ENCODE measurements around the gene PAX5.

PAX5 gene

DNA sequence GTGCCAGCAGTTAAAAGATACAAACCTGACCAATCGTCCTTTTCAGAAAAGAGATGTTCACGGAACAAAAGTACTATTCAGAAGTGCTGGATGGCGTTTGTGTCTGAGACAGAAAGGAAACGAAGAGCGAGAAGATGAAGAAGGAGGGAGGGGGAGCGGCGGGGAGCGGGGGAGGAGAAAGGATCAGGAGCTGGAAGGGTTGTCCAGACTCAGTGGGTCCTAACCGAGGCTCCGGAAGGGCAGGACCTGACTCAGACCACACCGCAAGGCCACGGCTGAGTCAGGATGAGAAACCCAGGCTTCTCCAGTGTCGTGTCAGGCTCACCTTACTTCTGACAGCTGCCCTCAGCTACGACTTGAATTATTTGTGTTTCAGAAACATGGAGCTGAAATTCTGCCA lies 46.2 kb downstream of the PAX5 start:
- DNase-seq (ENCODE audit: low spot score): peak; percentile 59

DNA sequence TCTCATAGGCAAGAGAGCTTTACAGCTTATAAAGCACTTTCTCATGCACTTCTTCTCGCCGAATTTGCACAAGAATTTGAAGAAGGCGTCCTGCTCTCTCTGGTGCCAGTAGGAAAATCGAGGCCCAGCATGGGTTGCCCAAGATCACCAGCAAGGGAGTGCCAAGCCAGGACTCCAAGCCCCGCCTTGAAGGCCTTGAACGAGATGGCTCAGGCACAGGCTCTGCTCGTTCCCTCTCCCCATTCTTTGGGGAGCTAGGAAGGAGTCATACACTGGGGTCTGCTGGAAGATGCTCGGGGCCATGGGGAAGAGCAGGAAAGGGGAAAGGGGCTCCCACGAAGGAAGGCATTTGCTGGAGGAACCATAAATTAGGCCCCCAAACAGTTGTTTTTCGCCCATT lies 46.7 kb downstream of the PAX5 start:
- no peak for DNase-seq (ENCODE audit: low spot score)

DNA sequence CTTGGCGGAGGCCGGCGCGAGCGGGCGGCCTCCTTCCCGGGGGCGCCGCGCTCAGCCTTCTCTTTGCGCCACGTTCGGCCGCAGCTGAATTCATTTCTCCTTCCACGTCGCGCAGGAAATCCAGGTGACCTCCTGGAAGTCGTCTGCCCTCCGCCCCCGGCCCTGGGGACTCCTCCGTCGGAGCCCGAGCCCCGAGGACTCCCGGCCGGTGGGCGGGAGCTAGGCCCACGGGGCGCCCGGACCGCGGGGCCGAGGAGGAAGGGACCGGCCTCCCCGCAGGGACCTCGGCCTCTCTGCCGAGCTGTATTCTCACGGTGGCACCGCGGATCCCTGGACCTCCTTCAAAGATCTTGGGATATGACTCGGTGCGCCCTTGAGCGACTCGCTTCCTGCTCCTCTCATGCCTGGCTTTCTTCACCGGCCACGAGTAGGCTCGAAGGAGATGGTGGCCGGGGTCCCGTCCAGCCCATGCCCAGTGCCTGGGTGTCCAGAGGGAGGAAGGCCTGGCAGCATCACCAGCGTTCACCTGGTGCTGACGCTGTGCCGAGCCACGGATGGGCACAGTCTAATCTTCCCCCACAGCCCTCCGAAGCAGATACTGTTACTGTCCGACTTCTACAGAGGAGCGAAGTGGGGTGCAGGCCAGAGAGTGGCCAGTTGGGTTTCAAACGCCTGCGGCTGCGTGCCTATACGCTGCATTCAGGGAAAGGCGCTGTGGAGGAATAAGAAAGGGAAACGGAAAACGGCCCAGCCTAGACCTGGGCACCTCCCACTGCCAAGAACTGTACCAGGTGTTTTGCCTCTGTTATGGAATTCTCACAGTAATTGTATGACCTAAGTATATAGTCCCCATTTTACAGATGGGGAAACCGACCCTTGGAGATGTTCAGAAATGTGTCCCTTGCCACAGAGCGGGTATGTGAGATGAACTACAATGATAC lies 47.3 kb downstream of the PAX5 start:
- DNase-seq (ENCODE audit: low spot score): no peak

DNA sequence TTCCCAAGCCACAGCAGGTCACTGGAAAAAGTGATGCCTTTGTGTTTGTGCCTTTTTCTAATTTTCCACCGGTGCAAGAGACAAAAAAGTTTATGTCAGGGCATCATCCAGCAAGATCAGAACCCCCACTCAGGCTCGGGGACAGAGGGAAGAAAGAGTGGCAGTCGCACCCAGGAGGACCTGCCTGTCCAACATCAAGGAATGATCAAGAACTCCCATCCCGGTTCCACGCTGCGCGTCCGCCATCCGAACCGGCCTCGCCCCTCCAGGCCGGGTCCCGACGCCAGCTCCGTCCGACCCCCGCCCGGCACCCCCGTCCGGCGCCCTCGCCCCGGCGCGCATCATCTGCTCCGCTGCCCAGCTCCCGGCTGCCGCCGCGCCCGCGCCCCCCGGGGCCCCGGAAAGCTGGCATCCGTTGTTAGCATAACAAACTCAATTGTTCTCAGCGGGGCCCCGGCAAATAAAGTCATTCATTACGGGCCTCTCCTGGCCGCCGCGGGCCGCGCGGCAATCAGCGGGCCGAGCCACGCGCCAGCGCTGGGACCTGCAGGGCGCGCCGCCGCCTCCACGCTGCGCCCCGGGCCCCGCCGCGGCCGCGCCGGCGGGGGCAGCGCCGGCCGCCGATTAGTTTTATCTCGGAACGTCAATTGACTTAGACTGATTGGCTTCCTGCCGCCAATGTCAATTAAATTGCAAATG lies 48.1 kb downstream of the PAX5 start:
- no peak for DNase-seq (ENCODE audit: low spot score)

DNA sequence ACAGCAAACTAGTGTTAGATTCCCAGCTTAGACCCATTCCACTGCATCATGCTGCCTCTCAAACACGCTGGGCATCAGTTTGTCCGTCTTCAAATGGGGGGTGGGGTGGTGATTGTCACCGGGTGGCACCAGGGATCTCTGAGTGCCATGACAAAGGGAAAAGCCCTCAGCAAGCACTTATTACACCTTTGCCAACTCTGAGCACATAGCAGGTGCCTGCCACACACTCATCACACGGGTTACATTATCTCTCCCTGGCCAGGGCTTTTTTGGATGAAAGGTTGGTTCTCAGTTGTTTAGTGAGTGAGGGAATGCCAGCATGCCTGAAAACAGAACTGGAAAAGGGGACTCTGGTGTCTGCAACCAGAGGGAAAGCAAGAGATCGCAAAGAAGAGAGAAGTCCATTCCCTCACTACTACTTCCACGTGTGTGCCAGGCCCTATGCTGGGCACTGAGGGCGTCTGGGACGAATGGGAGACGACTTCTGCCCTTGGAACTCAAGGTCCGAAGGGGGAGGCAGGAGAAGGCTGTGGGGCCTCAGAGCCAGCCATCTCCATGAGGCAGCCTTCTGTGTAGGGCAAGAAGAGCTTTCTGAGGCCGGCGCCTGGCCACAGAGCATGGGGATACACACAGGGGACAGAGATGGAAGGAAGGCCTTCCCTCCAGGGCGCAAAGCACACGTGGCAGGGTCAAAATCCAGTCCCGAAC lies 48.9 kb downstream of the PAX5 start:
- DNase-seq (ENCODE audit: low spot score): no peak

DNA sequence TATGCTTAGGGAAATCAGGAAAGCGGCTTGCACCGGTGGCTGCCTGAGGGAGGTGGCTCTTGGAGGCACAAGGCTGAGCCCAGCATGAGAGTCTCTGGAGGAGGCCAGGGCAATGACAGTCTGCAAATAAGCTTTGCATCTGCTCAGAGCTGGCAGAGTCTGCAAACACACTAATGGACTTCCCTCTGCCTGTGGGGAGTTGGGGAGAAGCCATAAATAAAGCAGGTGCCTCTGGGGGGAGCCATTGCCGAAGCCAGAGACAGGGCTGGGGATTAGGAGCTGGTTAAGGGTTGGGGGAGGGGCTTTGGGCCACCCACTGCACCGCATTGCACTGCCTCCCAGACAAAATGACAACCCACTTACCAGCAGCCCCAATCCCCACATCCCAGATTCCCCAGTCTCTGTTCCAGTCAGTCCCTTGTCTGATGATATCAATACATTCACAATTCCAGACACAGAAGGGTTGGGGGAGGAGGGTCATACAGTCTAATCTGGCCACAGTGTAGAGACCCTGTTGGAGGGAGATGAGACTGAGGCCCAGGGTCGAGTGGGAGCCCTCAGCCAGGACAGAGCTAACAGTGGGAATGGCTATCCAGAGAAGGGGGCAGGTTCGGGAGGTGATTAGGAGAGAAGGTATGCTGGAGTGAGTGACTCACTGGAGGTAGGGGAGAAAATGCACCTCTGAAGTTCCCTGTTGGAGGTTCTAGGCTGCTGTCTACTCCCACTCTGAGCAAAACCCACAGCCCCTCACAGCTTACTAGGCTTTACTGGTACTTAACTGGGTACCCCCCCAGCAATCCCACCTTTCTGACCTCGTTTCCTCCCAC lies 53.7 kb downstream of the PAX5 start:
- DNase-seq (ENCODE audit: low spot score): no peak

DNA sequence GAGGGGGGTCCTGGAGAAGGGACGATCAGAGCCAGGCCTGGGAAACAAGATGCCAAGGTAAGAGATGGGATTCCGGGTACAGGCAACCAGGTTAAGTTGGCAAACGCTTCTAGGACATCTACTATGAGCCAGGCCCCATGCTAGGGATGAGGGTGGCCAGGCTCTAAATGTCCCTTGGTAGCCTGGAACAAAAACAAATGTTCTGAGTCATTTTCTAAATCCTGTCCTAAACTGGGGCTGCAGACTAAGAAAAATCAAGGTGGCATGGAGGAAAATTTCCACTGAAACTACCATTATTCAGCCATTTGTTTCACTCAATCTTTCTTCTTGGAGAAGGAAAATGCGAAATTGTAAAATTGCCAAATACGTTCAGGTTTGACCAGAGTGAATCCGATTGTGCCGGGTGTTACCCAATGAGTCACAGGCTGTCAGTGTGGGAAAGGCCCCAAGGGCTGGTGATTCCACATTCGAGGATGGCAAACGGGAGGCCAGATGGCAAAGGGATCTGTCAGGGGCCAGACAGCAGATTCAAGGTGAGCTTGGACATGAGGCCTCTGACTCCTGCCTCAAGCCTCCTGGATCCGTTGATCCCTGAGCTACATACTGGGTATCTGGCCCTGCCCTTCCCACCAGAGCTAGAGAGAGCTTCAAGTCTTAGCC lies 57.6 kb downstream of the PAX5 start:
- DNase-seq (ENCODE audit: low spot score): no peak

DNA sequence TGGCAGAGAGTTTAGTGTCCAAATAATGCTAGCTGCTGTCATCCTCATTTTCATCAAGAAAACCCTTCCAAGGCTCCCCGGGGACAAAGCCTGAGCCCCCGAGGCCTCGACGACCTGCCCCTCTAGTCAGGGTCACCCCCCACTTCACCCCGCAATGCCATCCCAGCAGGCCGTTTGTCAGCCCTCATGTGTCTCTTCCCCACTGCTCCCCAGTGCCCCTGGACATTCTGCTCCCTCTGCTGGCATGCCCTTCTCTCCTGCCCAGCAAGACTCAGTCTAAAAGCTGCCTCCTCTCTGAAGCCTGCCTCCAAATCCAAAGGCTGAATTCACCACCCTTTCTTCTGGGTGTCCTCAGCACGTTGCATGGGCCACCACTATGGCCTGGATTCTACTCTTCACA lies 59.3 kb downstream of the PAX5 start:
- no peak for DNase-seq (ENCODE audit: low spot score)

DNA sequence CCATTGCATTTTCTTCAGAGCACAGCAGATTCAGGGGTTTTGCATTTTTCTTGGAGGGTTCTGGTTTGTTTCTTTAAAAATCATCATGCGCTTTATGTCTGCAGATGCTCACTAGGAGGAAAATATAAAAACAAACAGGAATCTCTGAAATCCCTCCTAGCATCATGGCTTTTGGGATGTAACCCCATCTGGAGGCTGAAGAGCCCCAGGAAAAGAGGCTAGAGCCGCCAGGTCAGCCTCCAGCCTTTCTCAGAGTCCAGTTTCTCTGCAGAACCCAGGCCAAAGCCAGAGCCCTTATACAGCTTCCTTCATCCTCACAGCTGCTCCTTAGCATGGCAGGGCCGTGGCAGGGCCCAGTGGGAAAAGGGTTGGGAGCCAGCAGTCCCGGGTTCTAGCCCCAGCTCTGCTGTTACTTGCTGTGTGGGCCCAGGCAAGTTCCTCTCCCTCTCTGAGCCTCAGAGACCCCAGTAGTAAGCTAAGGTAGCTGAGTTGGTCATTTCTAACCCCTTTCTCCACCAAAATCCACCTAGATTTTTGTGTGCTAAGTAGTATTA lies 62.1 kb downstream of the PAX5 start:
- DNase-seq (ENCODE audit: low spot score): no peak

DNA sequence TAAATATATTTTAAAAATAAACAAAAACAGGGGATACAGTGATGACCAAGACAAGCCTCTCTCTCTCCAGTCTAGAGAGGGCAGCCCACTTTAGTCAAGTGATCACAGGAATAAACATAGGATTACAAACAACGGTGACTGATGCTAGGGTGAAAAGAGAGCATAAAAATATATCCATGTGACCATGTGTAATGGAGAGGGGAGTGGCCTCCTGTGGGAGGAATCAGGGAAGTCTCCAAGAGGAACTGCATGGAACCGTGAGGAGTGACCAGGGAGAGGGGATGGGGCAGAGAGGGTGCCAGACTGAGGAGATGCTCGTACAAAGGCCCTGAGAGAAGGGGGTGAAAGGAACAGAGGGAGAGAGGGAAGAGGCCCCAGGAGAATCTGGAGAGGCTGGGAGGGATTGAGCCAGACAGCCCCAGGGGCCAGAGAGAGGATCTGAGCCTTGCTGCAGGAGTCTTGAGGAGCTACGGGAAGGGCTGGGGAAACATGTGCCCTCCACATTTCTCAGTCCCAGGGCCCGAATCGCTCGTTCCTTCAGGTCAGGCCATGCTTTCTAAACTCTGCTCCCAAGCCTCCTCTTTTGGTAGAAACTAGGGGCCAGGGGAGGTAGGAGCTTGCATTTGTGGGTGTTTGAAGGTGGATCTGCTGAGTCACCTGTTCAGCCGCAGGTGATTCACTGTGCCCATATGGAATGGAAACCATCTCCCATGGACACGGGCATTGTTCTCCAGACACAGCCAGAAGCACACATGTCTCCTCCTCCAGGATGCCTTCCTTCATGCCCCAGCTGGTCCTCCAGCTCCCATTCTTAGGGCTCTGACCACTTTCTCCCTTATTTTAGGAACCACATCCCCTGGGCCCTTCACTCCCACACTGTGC lies 63.8 kb downstream of the PAX5 start:
- no peak for DNase-seq (ENCODE audit: low spot score)

DNA sequence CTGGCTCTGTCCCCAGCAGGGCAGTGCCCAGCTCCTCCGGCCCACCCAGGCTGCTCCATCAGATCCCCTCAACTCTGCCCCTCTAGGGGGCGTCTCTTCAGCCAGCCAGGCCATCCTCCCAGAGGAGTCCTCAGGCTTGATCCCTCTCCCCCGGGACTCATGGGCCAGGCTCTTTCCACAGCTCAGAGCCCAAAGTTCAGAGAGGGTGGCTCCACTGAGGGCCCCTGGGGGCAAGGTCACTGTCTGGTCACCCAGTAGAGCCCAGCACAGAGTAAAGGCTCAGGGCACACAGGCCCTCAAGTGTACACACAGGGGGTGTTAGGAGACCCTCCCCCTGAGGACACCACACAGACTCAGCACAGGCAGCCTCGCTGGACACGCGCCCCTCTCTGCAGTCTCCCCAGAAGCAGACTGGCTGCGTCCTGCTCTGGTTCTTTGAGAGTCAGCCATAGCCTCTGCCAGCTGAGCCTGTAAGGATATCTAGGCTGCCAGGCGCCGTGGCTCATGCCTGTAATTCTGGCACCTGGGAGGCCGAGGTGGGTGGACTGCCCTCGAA lies 64.8 kb downstream of the PAX5 start:
- DNase-seq (ENCODE audit: low spot score): no peak

DNA sequence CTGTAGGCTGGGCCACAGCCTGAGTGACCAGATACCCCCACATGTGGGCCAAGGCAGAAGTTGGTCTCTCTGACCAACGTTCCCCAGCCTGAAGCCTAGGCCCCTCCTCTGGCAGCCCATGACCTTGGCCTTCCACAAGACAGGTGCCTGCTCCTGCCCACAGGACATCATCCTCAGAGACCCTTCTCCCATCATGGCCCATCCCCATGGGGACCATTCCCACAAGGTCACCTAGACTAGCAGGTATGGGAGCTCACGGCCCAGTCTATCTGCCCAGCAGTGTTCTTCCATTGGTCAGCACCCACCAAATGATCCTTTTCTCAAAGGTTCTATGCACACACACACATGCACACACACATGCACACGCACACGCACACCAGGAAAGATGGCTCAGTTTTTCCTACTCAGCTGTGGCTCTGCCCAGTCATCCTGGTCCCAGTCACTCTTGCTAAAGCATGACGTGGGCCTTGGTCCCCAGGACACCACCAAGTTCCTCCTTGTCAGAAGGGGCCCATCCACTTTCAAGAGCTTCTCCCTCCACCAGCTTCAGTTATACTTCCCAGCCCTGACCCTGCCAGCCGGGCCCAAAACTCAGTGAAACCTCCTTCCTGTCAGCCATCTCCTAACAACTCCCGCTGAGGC lies 65.4 kb downstream of the PAX5 start:
- DNase-seq (ENCODE audit: low spot score): no peak

DNA sequence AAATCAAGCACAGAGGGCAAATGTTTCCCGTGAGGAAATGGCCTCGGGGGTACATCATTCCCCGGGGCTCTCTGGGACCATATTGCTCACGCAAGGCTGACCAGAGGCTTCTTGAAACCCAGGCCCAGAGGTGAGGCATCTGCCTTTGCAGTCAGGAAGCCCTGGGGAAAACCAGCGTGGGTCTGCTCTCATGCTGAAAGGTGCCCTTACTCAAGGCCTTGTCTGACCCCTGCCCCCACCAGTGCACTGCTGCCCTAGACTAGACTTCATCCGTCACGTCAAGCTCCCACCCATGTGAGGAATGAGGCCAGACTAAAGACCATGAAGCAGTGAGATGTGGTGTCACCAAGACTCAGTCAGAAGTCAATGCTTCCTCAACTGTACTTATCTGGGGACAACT lies 66.1 kb downstream of the PAX5 start:
- DNase-seq (ENCODE audit: low spot score): no peak

DNA sequence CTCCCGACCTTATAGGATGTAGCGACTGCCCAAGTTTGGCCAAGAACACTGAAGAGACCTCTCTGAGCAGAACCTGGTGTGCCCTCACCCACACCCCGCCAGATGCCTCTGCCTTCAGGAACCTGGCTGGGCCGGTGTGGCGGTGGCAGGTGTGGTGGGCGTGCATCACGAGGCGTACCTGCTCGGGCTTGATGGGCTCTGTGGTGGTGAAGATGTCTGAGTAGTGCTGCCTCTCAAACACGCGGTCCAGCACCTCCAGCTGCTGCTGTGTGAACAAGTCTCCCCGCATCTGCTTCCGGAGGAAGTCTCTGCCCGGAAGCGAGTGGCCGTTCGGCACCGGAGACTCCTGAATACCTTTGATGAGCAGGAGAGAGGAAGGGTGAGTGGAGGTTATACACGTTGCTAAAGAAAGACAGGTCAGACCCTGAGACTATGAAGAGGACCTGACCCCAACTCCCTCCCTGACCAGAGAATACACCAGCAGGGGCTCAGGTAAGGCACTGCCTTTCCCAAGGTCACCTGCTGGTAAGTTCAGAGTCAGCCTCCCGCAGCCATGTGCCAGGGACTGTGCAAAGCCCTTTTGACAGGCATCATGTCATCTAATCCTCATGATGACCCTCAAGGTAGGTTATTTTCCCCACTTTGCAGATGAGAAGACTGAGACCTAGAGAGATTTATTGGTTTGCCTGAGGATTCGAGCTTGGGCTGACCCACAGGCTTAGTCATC lies 67.5 kb downstream of the PAX5 start:
- DNase-seq (ENCODE audit: low spot score): no peak

DNA sequence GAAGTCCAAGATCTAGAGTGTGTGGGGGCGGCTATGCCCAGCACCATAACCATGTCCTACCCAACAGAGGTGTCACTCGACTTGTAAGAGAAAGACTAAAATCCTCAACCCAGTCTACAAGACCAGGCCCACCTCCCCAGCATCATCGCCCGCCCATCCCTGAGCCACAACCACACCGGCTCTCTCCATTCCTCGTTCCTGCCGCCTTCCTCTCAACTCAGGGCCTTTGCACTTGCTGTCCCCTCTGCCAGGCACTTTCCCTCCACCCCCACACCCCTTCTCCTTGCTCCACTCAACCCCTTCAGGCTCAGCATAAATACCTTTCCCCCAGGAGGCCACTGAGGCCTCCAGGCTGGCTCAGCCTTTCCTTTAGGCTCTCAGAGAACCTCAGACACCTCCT lies 69.3 kb downstream of the PAX5 start:
- no peak for DNase-seq (ENCODE audit: low spot score)

DNA sequence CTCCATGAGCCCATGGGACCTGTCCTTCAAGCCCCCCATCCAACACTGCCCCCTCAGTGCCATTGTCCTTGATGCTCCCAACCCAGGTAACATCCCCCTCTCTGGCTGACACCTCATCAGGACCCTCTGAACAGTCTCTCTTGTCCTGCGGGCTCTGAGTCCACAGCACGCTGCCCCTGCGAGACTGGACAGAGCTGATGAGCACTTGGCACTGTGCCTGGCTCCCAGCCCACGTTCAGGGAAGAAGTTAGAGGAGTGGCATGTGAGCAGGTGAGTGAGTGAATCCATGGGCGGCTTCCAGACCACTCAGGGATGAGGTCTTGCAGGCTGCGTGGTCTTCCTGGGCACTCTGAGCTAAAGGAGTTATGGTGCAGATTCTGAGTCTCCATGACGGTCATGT lies 70.7 kb downstream of the PAX5 start:
- DNase-seq (ENCODE audit: low spot score): no peak

DNA sequence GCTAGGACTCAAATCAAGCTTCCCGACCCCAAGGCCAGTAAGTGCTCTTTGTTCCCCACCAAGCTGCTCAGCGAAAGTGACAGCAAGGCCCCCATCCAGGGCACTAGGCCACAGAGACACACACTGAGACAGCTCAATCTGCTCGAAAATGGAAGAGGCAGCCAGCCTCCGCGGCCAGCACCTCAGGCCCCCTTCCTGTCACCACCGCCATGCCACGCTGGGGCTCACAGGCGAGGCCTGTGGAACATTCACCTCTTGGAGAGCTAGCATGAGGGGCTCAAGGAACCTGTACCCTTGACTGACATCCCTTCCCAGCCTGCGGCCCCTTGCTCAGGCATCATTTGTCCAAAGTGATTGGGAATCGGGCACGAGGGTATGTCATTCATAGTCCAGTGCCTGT lies 71.4 kb downstream of the PAX5 start:
- no peak for DNase-seq (ENCODE audit: low spot score)

DNA sequence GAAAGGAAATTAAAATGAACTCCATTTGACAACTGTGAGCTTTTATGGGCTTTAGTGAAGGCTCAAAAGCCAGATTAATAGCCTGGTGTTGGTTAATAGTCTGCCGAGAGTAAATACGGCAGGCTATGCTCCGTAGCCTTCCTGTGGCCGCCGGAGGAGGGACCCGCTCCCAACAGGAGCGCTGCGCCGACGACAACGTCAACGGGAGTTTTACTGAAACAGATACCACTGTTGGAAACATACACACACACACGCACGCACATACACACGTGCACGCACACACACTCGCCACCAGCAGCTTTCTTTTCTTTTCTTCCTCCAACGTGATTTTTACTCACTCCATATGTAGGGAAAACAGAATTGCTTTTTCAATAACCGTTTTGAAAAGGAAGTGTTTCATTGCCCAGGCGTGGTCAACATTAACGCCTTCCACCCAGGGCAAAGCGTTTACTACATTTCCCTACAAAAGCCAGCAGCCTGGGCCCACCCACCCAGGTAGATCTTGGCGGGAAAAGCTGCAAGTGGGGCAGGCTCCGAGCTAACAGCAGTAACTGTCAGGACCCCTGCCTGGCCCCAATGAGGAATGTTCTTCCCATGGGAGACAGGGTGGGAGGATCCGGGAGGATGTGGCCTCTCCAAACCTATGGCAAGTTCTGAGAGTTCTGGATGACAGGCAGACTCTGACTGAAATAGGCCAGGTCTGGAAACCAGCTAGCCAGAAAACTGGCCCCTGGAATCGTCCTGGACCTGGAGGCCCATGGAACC lies 72.3 kb downstream of the PAX5 start:
- no peak for DNase-seq (ENCODE audit: low spot score)

All from AG08396 (cell line).